ENCODE data around the gene MYH9. TPM values are rescaled to one million over a fixed set of nuclear protein-coding genes. Genes with fewer than 3 reads are reported as not detected.

Gene MYH9
- total RNA-seq, 2 experiments from 2014 or later, result 901 to 925 TPM

DNA sequence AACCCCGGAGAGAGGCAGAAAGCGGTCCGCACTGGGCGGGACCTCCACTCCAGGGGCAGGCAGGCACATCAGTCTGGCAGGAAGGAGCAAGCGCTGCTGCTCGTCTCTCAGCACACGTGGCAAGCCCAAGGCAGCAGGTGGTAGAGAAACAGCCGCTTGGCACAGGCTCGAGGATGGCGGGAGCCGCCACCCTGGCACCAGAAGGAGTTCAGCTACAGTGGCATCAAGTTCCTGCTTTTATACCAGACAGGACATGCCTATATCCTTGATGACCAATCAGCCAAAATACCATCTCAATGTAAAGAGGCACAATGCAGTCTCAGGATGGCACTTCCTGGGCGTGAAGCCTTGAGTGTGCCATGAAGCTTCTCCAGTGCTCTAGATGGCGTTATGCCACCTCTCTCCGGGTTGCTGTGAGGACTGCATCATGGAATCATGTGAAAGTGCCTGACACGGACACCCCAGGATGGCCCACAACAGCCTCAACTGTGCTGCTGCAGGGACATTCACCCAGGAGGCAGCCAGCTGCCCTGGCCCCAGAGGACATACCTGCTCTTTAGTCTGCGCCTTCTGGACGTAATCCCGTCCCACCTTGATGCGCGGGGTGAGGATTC is 70.0 kb downstream of the MYH9 start:
- TF ChIP-seq, protein P1, sequence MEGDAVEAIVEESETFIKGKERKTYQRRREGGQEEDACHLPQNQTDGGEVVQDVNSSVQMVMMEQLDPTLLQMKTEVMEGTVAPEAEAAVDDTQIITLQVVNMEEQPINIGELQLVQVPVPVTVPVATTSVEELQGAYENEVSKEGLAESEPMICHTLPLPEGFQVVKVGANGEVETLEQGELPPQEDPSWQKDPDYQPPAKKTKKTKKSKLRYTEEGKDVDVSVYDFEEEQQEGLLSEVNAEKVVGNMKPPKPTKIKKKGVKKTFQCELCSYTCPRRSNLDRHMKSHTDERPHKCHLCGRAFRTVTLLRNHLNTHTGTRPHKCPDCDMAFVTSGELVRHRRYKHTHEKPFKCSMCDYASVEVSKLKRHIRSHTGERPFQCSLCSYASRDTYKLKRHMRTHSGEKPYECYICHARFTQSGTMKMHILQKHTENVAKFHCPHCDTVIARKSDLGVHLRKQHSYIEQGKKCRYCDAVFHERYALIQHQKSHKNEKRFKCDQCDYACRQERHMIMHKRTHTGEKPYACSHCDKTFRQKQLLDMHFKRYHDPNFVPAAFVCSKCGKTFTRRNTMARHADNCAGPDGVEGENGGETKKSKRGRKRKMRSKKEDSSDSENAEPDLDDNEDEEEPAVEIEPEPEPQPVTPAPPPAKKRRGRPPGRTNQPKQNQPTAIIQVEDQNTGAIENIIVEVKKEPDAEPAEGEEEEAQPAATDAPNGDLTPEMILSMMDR (IDR thresholded peaks at IDR 0.05), result no peak
- Mint-ChIP-seq H3K27me3 (no peaks in the 10 kb centered on the region), H3K36me3 (ENCODE audit: low read depth) (peaks cover 89% of the 10 kb centered on the region), H3K9me3 (no peaks in the 10 kb centered on the region), H3K4me3 (no peak overlapping the region), H3K27ac (peak overlapping the region; percentile 61), H3K4me1 (ENCODE audit: low read depth) (no peaks in the 10 kb centered on the region)
- no peaks in the 10 kb centered on the region for H3K4me1 ChIP-seq (ENCODE audit: insufficient read depth, low read length)
- intact Hi-C loops (cut with DNase I, micrococcal nuclease), result no loop called here
- CTCF ChIA-PET, result no interaction called here
- H3K27ac ChIP-seq (ENCODE audit: low read depth in 1 of 2, low read length in 2 of 2), result no peak overlapping the region
- no peak for DNase-seq
- POLR2A ChIA-PET, result interaction anchor here (0.9 to 1.8 kb wide), 2 partner anchors 10 to 20 kb away, joined by 3 to 5 read pairs; no protein-coding TSS in a partner anchor
- no peaks in the 10 kb centered on the region for H3K27me3 ChIP-seq (ENCODE audit: control insufficient read depth in 1 of 2, insufficient read depth in 2 of 2, low read length in 2 of 2)
- H3K36me3 ChIP-seq (ENCODE audit: insufficient read depth, low read length), result peaks cover 97% of the 10 kb centered on the region
- H3K9me3 ChIP-seq (ENCODE audit: control insufficient read depth in 1 of 2, insufficient read depth in 1 of 2, low read length in 2 of 2), result no peaks in the 10 kb centered on the region
- no peak overlapping the region for H3K4me3 ChIP-seq (ENCODE audit: low read length)
- ATAC-seq (ENCODE audit: poor library complexity), result no peak

DNA sequence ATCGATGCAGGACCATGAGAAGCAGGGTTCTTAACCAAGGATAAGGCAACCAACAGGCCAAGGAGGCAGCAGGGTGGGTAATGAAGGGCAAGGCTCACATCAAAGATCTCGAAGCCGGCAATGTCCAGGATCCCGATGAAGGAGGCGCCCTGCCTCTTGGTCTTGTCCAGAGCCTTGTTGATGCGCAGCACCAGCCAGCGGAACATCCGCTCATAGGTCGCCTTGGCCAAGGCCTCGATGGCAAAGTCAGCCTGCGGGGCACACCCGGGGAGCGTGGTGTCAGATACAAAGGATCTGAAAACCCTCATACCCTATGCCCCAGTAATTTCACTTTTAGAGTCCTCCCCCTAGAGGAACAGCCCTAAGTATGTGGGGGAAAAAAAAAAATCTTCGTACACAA is 71.3 kb downstream of the MYH9 start:
- H3K4me3 Mint-ChIP-seq, result no peak overlapping the region
- peaks cover 92% of the 10 kb centered on the region for H3K36me3 Mint-ChIP-seq (ENCODE audit: low read depth)
- intact Hi-C loops (cut with DNase I, micrococcal nuclease), result no loop called here
- ChIA-PET CTCF (no interaction called here), POLR2A (no interaction called here)
- TF ChIP-seq, protein P1 (IDR thresholded peaks at IDR 0.05), result no peak
- no peak overlapping the region for H3K27ac ChIP-seq (ENCODE audit: low read depth in 1 of 2, low read length in 2 of 2)
- H3K27me3 ChIP-seq (ENCODE audit: control insufficient read depth in 1 of 2, insufficient read depth in 2 of 2, low read length in 2 of 2), result no peaks in the 10 kb centered on the region
- no peaks in the 10 kb centered on the region for H3K4me1 Mint-ChIP-seq (ENCODE audit: low read depth)
- H3K36me3 ChIP-seq (ENCODE audit: insufficient read depth, low read length), result peaks cover 97% of the 10 kb centered on the region
- H3K4me1 ChIP-seq (ENCODE audit: insufficient read depth, low read length), result no peaks in the 10 kb centered on the region
- DNase-seq, result no peak
- ATAC-seq (ENCODE audit: poor library complexity), result no peak
- H3K27ac Mint-ChIP-seq, result peak overlapping the region; percentile 61
- no peaks in the 10 kb centered on the region for H3K27me3 Mint-ChIP-seq
- no peaks in the 10 kb centered on the region for H3K9me3 ChIP-seq (ENCODE audit: control insufficient read depth in 1 of 2, insufficient read depth in 1 of 2, low read length in 2 of 2)
- H3K4me3 ChIP-seq (ENCODE audit: low read length), result no peak overlapping the region
- H3K9me3 Mint-ChIP-seq, result no peaks in the 10 kb centered on the region

DNA sequence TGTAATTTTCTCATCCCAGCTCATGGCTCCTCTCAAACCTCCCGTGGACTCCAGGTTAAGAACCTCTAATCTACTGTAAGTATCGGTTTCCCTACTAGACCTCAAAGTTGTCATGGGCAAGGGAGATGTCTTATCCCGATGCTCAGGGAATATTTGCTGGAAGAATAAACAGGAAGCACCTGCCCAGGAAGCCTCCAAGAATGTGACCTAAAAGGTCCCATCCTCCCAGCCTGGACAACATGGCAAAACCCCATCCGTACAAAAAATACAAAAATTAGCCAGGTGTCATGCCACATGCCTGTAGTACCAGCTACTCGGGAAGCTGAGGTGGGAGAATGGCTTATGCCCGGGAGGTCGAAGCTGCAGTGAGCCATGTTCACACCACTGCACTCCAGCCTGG is 72.4 kb downstream of the MYH9 start:
- ChIA-PET POLR2A (interaction anchor here (1.1 kb wide), 1 partner anchor 14 kb away, joined by 3 read pairs; no protein-coding TSS in a partner anchor), CTCF (no interaction called here)
- no peaks in the 10 kb centered on the region for H3K4me1 ChIP-seq (ENCODE audit: insufficient read depth, low read length)
- H3K27me3 ChIP-seq (ENCODE audit: control insufficient read depth in 1 of 2, insufficient read depth in 2 of 2, low read length in 2 of 2), result no peaks in the 10 kb centered on the region
- DNase-seq (no peak), ATAC-seq (ENCODE audit: poor library complexity) (no peak)
- TF ChIP-seq, protein P1 (IDR thresholded peaks at IDR 0.05), result no peak
- Mint-ChIP-seq H3K27me3 (no peaks in the 10 kb centered on the region), H3K36me3 (ENCODE audit: low read depth) (peaks cover 92% of the 10 kb centered on the region), H3K27ac (peak overlapping the region; percentile 61), H3K9me3 (no peaks in the 10 kb centered on the region), H3K4me3 (no peak overlapping the region), H3K4me1 (ENCODE audit: low read depth) (no peaks in the 10 kb centered on the region)
- peaks cover 97% of the 10 kb centered on the region for H3K36me3 ChIP-seq (ENCODE audit: insufficient read depth, low read length)
- no peak overlapping the region for H3K4me3 ChIP-seq (ENCODE audit: low read length)
- H3K27ac ChIP-seq (ENCODE audit: low read depth in 1 of 2, low read length in 2 of 2), result no peak overlapping the region
- intact Hi-C loops (cut with DNase I, micrococcal nuclease), result no loop called here
- H3K9me3 ChIP-seq (ENCODE audit: control insufficient read depth in 1 of 2, insufficient read depth in 1 of 2, low read length in 2 of 2), result no peaks in the 10 kb centered on the region
